Mesenchymal stem cell (in vitro differentiated cells and primary cell): ENCODE results near the gene FADS1.

Experiments used
- DNase-seq: peaks from one replicate; pipeline ENCODE4 v3.0.0-alpha.2; 2013
- H2AFZ ChIP-seq: one replicate; pipeline ENCODE4 v1.6.1; 2013; ENCODE audit warnings: low read depth, mild to moderate bottlenecking, control low read depth, inconsistent platforms, low read length, moderate library complexity
- H2AK5ac ChIP-seq: 2 replicates; pipeline ENCODE4 v1.6.1; 2013; ENCODE audit warnings: low read length, moderate library complexity, mild to moderate bottlenecking, inconsistent platforms; ENCODE audit not compliant: severe bottlenecking
- H2BK120ac ChIP-seq: one replicate; pipeline ENCODE4 v1.6.1; 2013; ENCODE audit warnings: low read depth, mild to moderate bottlenecking, inconsistent platforms, low read length, moderate library complexity
- H2BK12ac ChIP-seq, 2 experiments: one replicate each; pipeline ENCODE4 v1.6.1; 2013; ENCODE audit warnings: inconsistent platforms in 2 of 2, low read length in 2 of 2, mild to moderate bottlenecking in 2 of 2, moderate library complexity in 2 of 2, control low read depth in 1 of 2
- H2BK15ac ChIP-seq: one replicate; pipeline ENCODE4 v1.6.1; 2013; ENCODE audit warnings: mild to moderate bottlenecking, low read depth, inconsistent platforms; ENCODE audit not compliant: poor library complexity, severe bottlenecking
- H2BK5ac ChIP-seq: 2 replicates; pipeline ENCODE4 v1.6.1; 2013; ENCODE audit warnings: low read depth, mild to moderate bottlenecking, low read length, control low read depth, inconsistent platforms; ENCODE audit not compliant: poor library complexity, severe bottlenecking
- H3K14ac ChIP-seq, 2 experiments: one replicate each; pipeline ENCODE4 v1.6.1; 2013; ENCODE audit warnings: inconsistent platforms in 2 of 2, low read length in 2 of 2, control low read depth in 1 of 2, mild to moderate bottlenecking in 1 of 2, moderate library complexity in 1 of 2
- H3K18ac ChIP-seq, 2 experiments: one replicate each; pipeline ENCODE4 v1.6.1; 2013; ENCODE audit warnings: inconsistent platforms in 2 of 2, low read length in 2 of 2, control low read depth in 1 of 2, low read depth in 1 of 2, mild to moderate bottlenecking in 1 of 2
- H3K23ac ChIP-seq, 2 experiments: one replicate each; pipeline ENCODE4 v1.6.1; 2013; ENCODE audit warnings: inconsistent platforms in 2 of 2, low read length in 2 of 2, mild to moderate bottlenecking in 2 of 2, moderate library complexity in 2 of 2, control low read depth in 1 of 2
- H3K27ac ChIP-seq: 2 replicates; pipeline ENCODE4 v1.5.1; 2013; ENCODE audit warnings: mild to moderate bottlenecking, moderate library complexity, low read length, control low read depth, inconsistent platforms; ENCODE audit not compliant: poor library complexity, severe bottlenecking
- H3K27me3 ChIP-seq, 2 experiments: 2 replicates each; pipeline versions ENCODE4 v1.6.1 to v1.7.0; 2013; ENCODE audit warnings: low read length in 2 of 2, mild to moderate bottlenecking in 2 of 2, moderate library complexity in 2 of 2, control low read depth in 1 of 2, inconsistent platforms in 1 of 2; ENCODE audit not compliant: control insufficient read depth in 1 of 2, insufficient read depth in 1 of 2
- H3K36me3 ChIP-seq, 2 experiments: 2 replicates each; pipeline versions ENCODE4 v1.6.1 to v1.7.0; 2013; ENCODE audit warnings: low read length in 2 of 2, control low read depth in 1 of 2, inconsistent platforms in 1 of 2, low read depth in 1 of 2, mild to moderate bottlenecking in 1 of 2; ENCODE audit not compliant: insufficient read depth in 2 of 2, control insufficient read depth in 1 of 2
- H3K4ac ChIP-seq, 2 experiments: one replicate each; pipeline ENCODE4 v1.6.1; 2013; ENCODE audit warnings: inconsistent platforms in 2 of 2, low read length in 2 of 2, mild to moderate bottlenecking in 2 of 2, moderate library complexity in 2 of 2, control low read depth in 1 of 2, low read depth in 1 of 2
- H3K4me1 ChIP-seq: 2 replicates; pipeline ENCODE4 v1.6.1; 2013; ENCODE audit warnings: low read depth, low read length, control low read depth; ENCODE audit not compliant: control insufficient read depth, insufficient read depth
- H3K4me2 ChIP-seq: 2 replicates; pipeline ENCODE4 v1.6.1; 2013; ENCODE audit warnings: low read length, mild to moderate bottlenecking, inconsistent platforms; ENCODE audit not compliant: poor library complexity, severe bottlenecking
- H3K4me3 ChIP-seq, 2 experiments: 2 replicates each; pipeline versions ENCODE4 v1.5.1 to v1.7.0; 2013; ENCODE audit warnings: low read length in 2 of 2, mild to moderate bottlenecking in 2 of 2, control low read depth in 1 of 2, low read depth in 1 of 2; ENCODE audit not compliant: insufficient read depth in 1 of 2
- H3K79me1 ChIP-seq: replicated peaks from 2 replicates; pipeline ENCODE4 v1.6.1; 2013; ENCODE audit warnings: mild to moderate bottlenecking, control low read depth, low read length, inconsistent platforms; ENCODE audit not compliant: poor library complexity, severe bottlenecking
- H3K9ac ChIP-seq: 2 replicates; pipeline ENCODE4 v1.7.0; 2013; ENCODE audit warnings: mild to moderate bottlenecking, low read length, moderate library complexity
- H3K9me3 ChIP-seq: 2 replicates; pipeline ENCODE4 v1.7.0; 2013; ENCODE audit warnings: mild to moderate bottlenecking, low read length; ENCODE audit not compliant: control insufficient read depth
- H4K8ac ChIP-seq: one replicate; pipeline ENCODE4 v1.6.1; 2013; ENCODE audit warnings: inconsistent platforms, mild to moderate bottlenecking, low read length, moderate library complexity
- H4K91ac ChIP-seq: one replicate; pipeline ENCODE4 v1.6.1; 2013; ENCODE audit warnings: mild to moderate bottlenecking, low read length, inconsistent platforms
- WGBS: methylation state at CpG from one replicate; pipeline ENCODE4 v1.1.7; 2013; ENCODE audit warnings: mixed read lengths; 5-methylcytosine and 5-hydroxymethylcytosine counted together

The FADS1 gene

DNA sequence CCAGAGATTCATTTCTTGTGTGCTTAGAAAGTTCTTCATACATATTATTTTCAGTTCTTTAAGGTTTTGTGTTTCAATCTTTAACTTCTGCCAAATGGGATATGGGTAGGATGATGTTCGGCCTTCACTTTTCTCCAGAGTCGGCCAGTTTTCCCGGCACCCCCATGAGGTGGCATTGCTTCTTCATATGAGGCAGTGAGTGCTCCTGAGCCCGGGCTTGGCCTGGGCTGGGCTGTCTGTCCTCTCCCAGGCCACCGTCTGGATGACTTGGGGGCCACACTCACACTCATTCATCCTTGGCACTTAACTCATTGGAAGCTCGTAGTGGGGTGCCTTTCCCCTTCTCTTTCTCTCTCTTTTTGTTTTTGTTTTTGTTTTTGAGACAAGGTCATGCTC is 35.1 kb upstream of the FADS1 start:
- WGBS: 94% methylated on average over 6 of the region's 6 CpGs
- H2BK5ac ChIP-seq: no peak overlapping the region
- DNase-seq: no peak
- H2AK5ac ChIP-seq: no peak overlapping the region
- peaks cover 77 to 81% of the 10 kb centered on the region in 2 experiments for H3K36me3 ChIP-seq
- no peak overlapping the region for H4K8ac ChIP-seq
- H3K9me3 ChIP-seq: no peaks in the 10 kb centered on the region
- no peak overlapping the region for H3K14ac ChIP-seq
- no peak overlapping the region for H2BK120ac ChIP-seq
- no peak overlapping the region for H3K23ac ChIP-seq
- peaks cover 38% of the 10 kb centered on the region for H3K79me1 ChIP-seq
- H3K27me3 ChIP-seq: no peaks in the 10 kb centered on the region
- H3K18ac ChIP-seq: no peak overlapping the region
- H4K91ac ChIP-seq: no peak overlapping the region
- H3K4ac ChIP-seq: no peak overlapping the region
- no peak overlapping the region for H2BK15ac ChIP-seq
- H2AFZ ChIP-seq: no peak overlapping the region
- no peak overlapping the region for H3K4me2 ChIP-seq
- no peak overlapping the region for H2BK12ac ChIP-seq
- no peak overlapping the region for H3K4me3 ChIP-seq
- no peak overlapping the region for H3K27ac ChIP-seq
- no peak overlapping the region for H3K9ac ChIP-seq
- H3K4me1 ChIP-seq: peaks cover 5% of the 10 kb centered on the region

DNA sequence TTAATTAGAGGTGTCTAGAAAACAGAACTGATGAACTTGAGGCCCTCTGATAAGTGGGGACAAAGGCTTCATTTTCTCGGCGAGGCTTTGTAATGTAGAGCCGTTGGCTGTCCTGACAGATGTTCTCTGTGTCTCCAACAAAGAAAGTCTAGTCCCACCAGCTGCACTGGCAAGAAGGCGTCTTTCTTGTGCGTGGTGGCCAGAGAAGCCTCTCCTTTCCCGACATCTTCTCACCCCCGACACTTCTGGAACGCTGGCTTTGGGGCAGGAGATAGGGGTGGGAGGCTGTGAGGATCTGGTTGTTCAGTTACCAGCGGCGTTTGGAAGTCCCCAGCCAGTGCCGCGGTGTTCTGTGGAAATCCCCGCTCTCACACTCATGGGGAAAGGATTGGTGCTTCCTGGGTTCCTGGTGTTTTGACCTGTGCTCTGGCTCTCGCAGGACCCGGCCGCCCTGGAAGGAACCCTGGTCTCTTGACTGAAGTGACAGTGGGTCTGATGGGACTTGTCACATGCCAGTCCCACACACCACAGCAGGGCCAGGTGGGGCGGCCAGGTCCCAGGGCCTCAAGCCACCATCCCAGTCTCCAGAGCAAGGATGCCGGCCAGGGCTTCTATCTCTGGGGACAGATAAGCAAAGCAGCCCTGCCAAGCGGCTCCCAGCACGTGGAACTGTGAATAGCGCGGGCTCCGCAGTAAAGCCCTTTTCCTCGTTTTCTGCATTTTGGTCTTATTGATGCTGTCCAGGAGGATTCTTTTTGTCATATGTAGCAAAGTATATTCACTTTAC is 34.5 kb upstream of the FADS1 start:
- H3K4me2 ChIP-seq: no peak overlapping the region
- no peak overlapping the region for H2BK5ac ChIP-seq
- H3K4me1 ChIP-seq: peaks cover 5% of the 10 kb centered on the region
- no peak overlapping the region for H3K27ac ChIP-seq
- no peak overlapping the region for H2BK15ac ChIP-seq
- no peak overlapping the region for H3K23ac ChIP-seq
- H3K9ac ChIP-seq: no peak overlapping the region
- no peak overlapping the region for H3K14ac ChIP-seq
- H3K9me3 ChIP-seq: no peaks in the 10 kb centered on the region
- H3K27me3 ChIP-seq: no peaks in the 10 kb centered on the region
- DNase-seq: no peak
- no peak overlapping the region for H4K91ac ChIP-seq
- H3K79me1 ChIP-seq: peaks cover 35% of the 10 kb centered on the region
- no peak overlapping the region for H3K18ac ChIP-seq
- 97% methylated on average over 20 of the region's 24 CpGs for WGBS
- no peak overlapping the region for H2AK5ac ChIP-seq
- no peak overlapping the region for H4K8ac ChIP-seq
- H3K36me3 ChIP-seq: peaks cover 76 to 82% of the 10 kb centered on the region in 2 experiments
- no peak overlapping the region for H2AFZ ChIP-seq
- no peak overlapping the region for H3K4me3 ChIP-seq
- no peak overlapping the region for H3K4ac ChIP-seq
- H2BK12ac ChIP-seq: no peak overlapping the region
- H2BK120ac ChIP-seq: no peak overlapping the region

DNA sequence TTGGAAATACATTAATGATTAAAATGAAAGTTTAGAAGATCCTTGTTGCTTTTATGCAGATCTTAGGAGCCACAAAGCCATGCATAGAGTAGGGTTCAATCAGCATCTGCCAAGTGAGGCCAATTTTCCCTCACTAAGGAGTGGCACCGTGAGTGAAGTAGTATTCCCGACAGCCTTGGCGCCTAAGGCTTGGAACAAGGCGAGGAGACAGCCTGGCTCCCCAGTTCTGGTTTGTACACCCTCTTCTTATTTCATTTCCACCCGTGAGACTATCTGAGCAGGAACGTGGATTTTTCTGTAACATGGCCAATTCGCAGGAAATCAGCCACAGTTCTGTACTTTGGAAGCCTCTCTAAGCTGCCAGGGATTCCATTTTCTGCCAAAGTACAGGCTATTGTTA is 33.9 kb upstream of the FADS1 start:
- Histone ChIP-seq H3K18ac (no peak overlapping the region), H2BK12ac (no peak overlapping the region), H2AFZ (no peak overlapping the region), H3K4me2 (no peak overlapping the region), H3K4me1 (peaks cover 2% of the 10 kb centered on the region), H4K8ac (no peak overlapping the region), H3K27ac (no peak overlapping the region), H3K36me3 (peaks cover 72 to 80% of the 10 kb centered on the region in 2 experiments), H2AK5ac (no peak overlapping the region), H3K9me3 (no peaks in the 10 kb centered on the region), H3K4me3 (no peak overlapping the region), H3K27me3 (no peaks in the 10 kb centered on the region), H3K79me1 (peaks cover 34% of the 10 kb centered on the region), H3K4ac (no peak overlapping the region), H2BK5ac (no peak overlapping the region), H2BK120ac (no peak overlapping the region), H3K9ac (no peak overlapping the region), H2BK15ac (no peak overlapping the region), H3K14ac (no peak overlapping the region), H3K23ac (no peak overlapping the region), H4K91ac (no peak overlapping the region)
- DNase-seq: no peak
- 97% methylated on average over 7 of the region's 7 CpGs for whole genome bisulfite sequencing

DNA sequence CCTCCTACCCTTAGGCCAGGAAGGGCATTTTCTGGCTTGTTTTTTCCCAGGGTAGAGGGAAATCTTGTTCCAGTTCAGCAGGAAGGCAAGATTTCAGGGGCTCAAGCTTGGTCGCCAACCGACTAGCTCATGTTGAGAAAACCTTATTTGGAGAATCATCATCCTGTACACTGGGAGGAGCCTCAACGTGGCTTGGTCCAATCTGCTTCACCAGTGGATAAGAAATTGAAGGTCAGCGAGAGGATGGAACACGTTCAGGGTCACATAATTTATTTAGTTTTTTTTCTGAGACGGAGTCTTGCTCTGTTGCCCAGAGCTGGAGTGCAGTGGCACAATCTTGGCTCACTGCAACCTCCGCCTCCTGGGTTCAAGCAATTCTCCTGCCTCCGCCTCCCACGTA is 31.8 kb upstream of the FADS1 start:
- H3K23ac ChIP-seq: no peak overlapping the region

More for the DNA sequence above, 31.8 kb upstream of the FADS1 start:
- no peaks in the 10 kb centered on the region for H3K9me3 ChIP-seq
- no peak overlapping the region for H3K27ac ChIP-seq
- H2BK120ac ChIP-seq: no peak overlapping the region
- H3K4me3 ChIP-seq: no peak overlapping the region
- peaks cover 59 to 76% of the 10 kb centered on the region in 2 experiments for H3K36me3 ChIP-seq
- no peaks in the 10 kb centered on the region for H3K4me1 ChIP-seq
- no peak overlapping the region for H4K91ac ChIP-seq
- WGBS: 97% methylated on average over 9 of the region's 9 CpGs
- no peak overlapping the region for H2BK12ac ChIP-seq
- DNase-seq: no peak
- no peak overlapping the region for H2BK15ac ChIP-seq
- H3K79me1 ChIP-seq: peaks cover 23% of the 10 kb centered on the region
- H3K18ac ChIP-seq: no peak overlapping the region
- no peaks in the 10 kb centered on the region for H3K27me3 ChIP-seq
- H3K4me2 ChIP-seq: no peak overlapping the region
- H2AFZ ChIP-seq: no peak overlapping the region
- H3K9ac ChIP-seq: no peak overlapping the region
- H4K8ac ChIP-seq: no peak overlapping the region
- H3K4ac ChIP-seq: no peak overlapping the region
- no peak overlapping the region for H2AK5ac ChIP-seq
- no peak overlapping the region for H3K14ac ChIP-seq
- no peak overlapping the region for H2BK5ac ChIP-seq
